HG03159 (cell line): ENCODE results near the gene PPP6R1.

Experiments
- ATAC-seq: cut with Tn5 transposase; IDR thresholded peaks from one replicate; pipeline ENCODE4 v1.9.1; 2021; ENCODE audit warnings: mild to moderate bottlenecking, moderate library complexity; ENCODE audit not compliant: unreplicated experiment

PPP6R1 gene

DNA sequence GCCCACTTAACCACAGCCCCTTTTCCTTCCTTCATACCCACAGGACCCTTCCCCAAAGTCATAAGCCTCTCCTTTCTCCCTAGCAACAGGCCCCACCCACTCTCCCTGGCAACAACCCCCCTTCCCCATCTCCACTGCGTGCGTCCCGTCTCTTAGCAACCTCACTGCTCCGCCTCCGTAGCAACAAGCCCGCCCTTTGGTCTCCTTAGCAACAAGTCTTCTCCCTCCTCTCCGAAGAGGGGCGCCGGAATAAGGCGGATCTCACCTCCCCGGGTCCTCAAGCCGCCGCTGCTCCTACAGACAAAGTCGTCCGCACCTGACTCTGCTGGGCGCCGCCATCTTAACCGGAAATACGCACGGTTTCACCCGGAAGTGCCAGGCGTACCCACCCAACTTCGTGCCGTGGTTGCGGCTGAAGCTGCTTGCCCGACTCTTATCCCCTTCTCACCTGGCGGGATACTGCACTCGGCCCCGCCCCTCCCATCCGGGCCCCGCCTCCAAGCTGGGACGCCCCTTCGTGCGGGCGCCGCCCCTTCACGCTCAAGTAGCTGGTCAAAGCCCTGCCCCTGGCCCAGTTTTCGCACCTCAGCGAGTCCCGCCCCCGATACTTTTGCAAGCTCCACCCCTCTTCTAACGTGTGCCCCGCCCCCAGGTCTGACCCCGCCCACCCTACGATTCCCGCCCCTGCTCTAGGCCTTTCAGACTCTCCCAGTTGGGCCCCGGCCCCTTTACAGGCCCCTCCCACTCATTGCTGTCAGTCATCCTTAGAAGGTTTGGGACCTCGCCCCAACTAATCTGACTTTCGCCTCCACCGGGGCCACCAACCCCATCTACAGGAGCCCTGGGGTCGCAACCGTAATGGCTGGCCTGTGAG is 21.2 kb upstream of the PPP6R1 start, which contains the start of gene HSPBP1:
TSS of gene HSPBP1 (minus strand) at position 341 of the 874 bp plus-strand sequence. CDS start 502 bp downstream, outside the sequence.
- peak; percentile 72 for ATAC-seq

DNA sequence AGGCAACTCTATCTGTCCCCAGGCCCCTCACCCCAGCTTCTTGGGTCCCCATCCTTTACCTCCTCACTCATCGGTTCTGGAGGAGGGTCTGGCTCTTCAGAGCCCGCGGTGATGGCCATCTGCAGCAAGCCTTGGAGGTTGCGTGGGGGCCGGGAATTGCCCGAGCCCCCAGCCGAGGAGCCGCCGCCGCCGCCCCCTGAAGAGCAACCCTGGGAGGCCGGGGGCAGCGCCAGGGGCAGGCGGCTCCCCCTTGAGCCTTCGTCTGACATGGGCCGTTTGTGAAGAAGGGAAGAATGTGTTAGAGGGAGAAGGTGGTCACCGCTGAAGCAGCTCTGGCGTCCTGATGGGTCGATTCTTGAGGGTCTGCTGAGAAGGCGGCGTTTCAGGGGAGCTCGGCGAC is 20.5 kb upstream of the PPP6R1 start:
- no peak for ATAC-seq

DNA sequence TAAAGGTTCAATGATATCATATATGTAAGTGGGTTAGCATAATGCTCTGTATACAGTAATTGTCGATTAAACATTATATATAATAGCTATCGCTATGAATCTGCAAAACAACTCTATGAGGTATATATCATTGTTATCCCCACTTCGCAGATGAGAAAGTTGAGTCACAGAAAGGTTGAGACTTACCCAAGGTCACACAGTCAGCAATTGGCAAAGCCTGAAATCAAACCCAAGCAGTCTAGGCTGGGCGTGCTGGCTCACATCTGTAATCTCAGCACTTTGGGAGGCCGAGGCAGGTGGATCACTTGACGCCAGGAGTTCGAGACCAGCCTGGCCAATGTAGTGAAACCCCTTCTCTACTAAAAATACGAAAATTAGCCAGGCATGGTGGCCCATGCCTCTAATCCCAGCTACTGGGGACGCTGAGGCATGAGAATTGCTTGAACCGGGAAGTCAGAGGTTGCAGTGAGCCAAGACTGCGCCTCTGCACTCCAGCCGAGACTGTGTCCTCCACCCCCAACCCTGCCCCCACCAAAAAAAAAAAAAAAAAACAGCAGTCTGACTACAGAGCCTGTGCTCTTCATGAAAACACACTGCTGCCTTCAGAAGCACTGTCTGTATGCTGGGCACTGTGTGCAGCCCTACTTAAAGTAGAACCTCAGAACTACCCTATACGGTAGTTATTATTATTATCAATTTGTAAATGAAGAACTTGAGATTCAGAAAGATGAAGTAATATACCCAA is 19.7 kb upstream of the PPP6R1 start:
- ATAC-seq = no peak

DNA sequence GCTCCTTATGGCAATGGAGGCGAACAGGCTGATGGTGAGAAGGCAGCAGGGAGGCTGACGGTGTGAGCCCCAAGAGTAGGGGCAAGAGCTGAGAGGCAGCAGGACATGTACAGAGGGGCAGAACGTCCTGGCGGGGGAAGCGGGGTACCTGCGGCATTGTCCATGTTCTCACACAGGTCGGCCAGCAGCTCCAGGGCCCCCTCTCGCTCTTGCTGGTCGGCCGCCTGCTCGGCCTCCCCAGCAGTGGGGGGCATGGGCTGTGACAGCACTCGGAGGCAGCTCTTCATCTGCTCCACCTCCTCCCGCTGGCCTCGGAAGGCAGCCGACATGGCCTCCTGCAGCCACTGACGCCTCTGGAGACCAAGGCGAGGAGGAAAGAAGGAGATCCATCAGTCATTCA is 18.7 kb upstream of the PPP6R1 start:
- no peak for ATAC-seq

DNA sequence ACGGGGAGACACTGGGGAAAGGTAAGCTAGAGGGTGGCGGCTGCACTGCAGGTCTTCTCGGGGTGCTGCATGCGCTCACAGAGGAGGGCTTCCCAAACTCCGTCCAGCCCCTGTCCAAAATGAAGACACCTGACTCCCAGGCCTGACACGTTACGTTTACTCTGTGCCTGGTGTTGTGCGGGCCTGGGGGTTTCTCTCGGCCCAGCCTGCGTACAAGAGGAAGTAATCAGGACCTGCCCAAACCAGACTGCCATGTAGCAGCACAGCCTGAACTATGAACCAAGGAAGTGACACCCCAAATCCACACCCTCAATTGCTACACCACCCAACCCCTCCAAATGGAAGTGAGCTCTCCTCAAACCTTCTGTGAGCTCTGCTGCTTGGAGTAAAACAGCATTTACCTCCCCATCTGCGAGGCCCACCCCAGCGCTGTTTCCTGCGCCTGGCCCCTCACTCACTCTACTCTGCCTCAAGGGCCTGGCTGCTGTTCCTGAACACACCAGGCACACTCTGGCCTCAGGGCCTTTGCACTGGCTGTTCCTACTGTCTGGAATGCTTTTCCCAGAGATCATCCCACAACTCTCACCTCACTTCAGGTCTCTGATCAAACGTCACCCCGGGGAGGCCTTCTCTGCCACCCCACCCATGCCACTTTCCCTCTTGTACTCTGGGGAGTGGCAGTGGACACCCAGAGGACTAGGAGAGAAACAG is 18.1 kb upstream of the PPP6R1 start:
- no peak for ATAC-seq

DNA sequence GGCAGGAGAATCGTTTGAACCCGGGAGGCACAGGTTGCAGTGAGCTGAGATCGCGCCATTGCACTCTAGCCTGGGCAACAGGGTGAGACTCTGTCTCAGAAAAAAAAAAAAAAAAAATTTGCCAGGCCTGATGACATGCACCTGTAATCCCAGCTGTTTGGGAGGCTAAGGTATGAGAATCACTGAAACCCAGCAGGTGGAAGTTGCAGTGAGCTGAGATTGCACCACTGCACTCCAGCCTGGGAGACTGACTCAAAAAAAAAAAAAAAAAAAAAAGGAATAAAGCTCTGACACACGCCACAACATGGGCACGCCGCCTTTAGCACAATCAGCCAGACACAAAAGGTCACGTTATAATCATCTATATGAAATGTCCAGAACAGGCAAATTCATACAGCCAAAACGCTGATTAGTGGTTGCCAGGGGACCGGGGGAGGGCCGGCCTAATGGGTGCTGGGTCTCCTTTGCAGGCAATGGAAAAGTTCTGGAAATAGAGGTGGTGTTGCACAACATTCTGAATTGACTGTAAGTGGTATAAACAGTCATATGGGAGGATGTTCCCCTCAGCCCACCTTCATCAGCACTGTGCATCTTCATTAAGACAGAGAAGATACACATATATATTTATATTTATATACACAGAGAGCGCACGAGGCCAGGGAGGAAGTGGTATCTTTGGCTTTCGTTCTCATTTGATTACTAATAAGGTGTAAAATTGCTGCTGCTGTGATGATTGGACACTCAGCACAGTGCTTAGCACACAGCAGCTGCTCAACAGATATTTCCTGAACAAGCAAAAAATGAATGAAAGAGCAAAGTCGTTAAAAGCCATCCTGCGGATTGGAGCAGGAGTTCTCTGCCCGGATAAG is 17.3 kb upstream of the PPP6R1 start:
- peak; percentile 63 for ATAC-seq

DNA sequence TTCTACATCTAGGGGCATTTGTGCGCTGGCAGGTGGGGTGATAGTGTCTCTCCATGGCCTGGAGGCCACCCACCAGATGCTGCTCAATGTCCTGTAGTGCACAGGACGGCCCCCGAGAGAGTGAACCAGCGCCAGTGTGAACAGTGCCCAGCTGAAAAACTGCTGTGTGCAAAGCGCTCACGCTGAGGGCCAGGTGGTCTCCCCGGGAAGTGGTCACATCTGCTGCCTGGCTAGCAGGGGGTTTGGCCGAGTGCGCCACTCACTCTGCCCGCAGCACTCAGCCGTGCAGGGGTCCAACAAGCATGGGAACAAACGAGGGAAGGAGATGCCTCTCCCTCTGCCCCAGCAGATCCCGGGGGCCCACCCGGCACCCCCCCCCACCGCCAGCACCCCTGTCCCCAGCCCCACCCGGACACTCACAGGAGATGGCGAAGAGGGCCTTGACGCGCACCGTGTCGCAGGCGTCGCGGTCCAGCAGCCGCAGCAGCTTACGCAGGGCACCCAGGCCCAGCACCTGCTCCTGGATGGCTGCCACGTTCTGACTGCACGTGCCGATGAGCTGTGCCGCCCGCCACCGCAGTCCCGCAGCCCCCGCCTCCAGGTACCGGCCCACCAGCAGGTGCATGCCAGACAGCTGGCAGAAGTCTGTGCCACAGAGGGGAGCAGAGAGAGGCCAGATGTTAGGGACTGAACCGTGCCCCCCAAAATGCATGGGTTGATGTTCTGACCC is 15.3 kb upstream of the PPP6R1 start:
- no peak for ATAC-seq

DNA sequence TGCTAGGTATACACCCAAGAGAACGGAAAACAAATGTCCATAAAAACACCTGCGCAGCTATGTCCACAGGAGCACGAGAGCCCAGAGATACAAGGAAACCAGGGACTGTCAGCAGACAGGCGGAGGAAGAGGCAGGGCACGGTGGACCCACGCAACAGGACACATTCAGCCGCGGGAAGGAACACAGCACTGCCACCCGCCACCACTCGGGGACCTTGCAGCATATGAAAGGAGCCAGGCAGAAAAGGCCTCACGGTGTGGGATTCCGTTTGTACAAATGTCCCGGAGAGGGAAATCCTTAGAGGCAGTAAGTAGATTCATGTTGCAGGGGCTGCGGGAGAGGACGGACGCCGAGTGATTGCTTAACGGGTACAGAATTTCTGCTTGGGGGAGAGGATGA is 13.3 kb upstream of the PPP6R1 start:
- no peak for ATAC-seq

DNA sequence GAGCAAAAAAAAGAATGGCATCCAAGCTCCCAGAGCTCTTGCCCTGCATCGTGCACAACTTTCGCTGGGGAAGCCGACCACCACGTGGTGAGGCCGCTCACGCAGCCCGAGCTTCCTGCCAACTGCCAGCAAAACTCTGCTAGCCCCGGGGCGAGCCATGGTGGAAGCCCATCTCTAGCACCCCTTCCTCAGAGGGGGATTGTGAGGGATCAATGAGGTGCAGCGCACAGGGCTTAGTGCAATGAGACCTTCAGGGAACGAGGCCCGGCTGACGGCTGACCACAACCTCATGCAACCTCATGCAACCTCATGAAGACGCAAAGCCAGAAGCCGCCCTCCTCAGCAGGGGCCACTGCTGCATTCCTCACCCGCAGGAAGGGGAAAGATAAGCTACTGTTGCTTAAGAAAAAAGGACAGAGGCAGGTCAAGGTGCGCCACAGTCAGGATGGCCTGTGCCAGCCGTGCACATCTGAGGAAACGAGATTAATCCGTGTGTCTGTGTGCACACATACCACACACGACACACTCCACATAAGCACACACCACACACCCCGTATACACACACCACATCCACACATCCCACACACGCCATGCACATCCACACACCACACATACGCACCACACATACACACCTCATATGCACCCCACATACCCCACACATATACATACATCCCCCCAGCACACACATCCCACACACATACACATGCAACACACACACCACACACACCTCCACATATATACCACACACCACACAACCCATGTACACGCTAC is 11.5 kb upstream of the PPP6R1 start:
- no peak for ATAC-seq

DNA sequence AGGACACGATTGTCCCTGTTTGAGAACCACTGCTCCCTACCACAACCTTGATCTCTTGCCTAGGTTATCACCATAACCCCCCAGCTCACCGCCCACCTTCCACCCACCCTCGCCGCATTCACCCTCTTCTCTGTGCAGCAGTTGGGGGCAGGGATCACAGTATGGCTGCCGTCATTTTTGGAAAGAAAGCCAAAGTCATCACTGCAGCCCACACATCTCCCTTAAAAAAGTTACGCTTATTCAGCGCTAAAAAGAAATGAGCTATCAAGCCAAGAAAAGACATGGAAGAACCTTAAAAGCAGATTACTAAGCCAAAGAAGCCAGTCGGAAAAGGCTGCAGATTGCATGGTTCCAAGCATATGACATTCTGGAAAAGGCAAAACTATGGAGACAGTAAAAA is 10.5 kb upstream of the PPP6R1 start:
- no peak for ATAC-seq

DNA sequence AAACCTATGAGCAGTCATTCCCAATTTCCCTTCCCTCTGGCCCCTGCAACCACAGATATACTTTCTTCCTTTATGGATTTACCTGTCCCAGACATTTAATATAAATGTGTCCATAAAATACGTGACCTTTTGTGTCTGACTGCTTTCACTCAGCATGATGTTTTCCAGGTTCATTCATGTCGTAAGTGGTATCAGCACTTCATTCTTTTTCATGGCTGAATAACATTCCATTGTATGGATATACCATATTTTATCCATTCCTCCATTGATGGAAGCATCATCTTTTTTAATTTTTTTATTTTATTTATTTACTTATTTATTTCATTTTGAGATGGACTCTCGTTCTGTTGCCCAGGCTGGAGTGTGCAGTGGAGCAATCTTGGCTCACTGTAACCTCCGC is 8.0 kb upstream of the PPP6R1 start:
- ATAC-seq = no peak

DNA sequence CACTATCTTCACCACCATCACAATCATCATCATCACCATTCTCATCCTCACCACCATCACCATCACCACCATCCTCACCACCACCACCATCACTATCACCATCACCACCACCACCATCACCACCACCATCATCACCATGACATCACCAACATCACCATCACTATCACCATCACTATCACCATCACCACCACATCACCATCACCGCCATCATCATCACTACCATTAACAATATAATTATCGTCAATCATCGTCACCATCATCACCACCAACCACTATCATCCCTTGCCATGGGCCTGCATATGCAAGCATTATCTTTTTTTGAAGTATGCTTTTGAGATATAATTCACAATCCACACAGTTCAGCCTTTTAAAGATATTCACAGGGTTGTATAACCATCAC is 7.6 kb upstream of the PPP6R1 start:
- ATAC-seq = no peak

DNA sequence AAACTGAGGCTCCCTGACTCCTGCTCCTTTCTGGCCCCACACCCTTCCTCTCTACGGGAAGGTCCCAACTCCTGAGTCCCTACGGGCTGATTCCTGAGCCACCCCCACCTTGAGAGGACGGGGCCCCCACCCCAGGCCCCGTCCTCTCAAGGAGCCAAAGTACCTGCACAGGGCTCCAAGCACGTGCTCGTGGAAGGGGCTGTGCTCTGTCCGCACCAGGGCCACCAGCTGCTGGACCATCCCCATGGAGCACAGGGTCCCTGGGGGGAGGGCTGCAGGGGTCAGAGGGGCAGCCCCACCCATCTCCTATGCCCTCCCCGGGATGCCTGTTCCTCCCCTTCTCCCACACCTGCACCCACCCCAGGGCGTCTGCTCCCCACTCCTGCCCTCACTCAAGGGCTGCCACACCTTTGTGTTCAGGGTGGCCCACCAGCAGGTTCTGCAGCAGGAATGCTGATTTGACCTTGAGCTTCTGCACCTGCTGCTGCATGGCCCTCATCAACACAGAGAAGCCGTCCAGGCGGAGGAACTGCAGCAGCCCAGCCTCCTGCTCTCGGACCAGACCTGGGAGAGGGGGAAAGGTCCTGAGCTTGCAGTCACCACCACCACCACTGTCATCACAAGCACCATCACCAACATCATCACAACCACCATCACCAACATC is 7.0 kb upstream of the PPP6R1 start:
- ATAC-seq = no peak

DNA sequence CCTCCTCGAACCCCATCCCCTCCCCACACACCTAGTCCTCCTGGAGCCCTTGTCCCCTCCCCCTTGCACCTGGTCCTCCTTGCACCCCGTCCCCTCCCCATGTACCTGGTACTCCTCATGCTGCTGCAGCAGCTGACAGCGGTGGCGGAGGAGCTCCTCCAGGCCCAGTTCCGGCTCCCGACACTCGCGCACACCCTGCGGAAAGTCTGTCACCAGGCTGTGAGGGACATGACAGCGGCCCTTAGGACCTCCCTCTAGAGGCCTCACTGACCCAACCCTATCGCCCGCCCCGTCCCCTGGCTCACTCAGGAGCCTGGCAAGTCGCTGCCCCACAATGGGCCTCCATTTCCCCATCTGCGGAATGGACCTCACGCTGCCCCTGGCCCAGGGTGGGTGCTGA is 6.4 kb upstream of the PPP6R1 start:
- ATAC-seq = no peak

DNA sequence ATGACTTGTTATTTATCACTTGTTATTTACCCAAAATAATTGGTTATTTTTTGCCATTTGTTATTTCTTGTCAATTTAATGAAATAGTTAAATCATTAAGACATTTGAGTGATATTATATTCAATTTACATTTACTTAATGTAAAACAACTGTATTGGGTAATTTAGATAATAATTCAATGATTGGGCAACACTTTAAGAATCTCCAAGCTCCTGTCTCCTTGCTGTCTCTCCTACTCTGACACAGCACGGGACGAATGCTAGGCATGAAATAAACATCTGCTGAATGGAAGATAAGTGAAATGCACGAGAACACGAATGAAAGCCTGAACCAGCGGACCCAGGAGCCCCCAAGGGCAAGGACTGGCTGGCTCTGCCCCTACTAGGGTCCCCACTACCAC is 5.7 kb upstream of the PPP6R1 start:
- ATAC-seq = no peak

DNA sequence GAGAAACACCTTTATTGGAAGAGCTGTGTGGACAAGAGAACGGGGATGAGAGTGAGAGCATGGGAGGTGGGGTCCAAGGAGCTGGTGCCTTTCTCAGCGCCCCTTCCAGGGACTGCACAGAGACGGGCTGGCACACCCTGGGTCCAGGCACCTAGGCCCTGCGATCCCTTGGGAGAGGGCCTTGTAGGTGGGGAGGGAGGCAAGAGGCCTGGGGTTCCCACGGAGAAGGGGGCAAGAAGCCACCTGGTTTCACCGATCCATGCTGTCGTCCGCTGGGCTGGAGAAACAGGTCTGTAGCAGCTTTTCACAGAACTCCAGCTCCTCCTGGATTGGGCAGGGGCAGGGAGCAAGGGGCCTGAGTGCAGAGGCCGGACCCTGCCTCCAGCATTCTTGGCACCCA is 3.5 kb upstream of the PPP6R1 start:
- ATAC-seq = no peak

DNA sequence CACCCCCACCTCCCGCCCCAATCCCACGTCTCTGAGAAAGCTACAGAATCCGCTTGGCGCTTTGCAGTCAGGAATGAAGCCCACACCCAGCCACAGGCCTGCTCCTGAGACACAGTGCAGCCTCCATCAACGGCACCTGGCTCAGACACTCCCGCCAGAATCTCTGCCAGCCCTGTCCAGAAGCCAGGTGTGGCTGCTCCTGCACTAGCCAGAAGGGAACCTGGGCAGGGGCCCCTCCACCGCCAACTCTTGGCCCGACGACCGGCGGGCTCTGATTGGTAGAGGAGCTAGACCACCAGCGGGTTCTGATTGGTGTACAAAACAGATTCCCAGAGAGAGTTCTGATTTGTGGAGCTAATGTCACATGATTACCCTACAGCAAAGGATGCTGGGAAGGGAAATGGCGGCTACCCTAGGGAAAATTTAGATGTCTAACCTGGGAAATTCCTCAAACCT is 2.9 kb upstream of the PPP6R1 start:
- ATAC-seq = no peak

DNA sequence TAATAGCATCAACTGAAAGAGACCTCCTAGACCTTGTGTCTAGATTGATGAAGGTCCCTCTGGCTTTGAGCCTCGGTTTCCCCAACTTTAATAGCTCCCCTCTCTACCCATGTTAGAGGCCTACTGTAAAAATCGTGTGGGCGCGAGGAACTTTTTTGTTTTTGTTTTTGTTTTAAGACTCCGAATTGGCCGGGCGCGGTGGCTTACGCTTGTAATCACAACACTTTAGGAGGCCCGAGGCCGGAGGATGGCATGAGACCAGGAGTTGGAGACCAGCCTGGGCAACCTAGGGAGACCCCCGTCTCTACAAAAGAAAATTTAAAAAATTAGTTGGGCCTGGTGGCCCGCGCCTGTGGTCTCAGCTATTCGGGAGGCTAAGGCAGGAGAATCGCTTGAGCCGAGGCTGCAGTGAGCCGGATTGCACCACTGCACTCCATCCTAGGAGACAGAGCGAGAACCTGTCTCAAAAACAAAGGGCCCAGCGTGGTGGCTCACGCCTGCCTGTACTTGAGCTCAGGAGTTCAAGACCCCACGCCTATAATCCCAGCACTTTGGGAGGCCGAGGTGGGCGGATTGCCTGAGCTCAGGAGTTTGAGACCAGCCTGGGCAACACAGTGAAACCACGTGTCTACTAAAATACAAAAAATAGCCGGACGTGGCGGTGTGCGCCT is 858 bp upstream of the PPP6R1 start:
- ATAC-seq = no peak
